Endothelial cell of umbilical vein (primary cell): Measurements from ENCODE around the gene TBC1D5.

Source experiments
- CTCF ChIP-seq, 2 donors: IDR thresholded peaks; 1 replicate in 1 of 2; 2 replicates in 1 of 2; pipeline ENCODE4 v1.5.1; 2011; ENCODE audit warnings: low read length in 2 of 2, mild to moderate bottlenecking in 2 of 2, moderate library complexity in 2 of 2, control low read depth in 1 of 2, inconsistent platforms in 1 of 2, low read depth in 1 of 2; ENCODE audit not compliant: insufficient read depth in 1 of 2; ENCODE audit errors: extremely low read depth in 1 of 2
- EZH2 ChIP-seq: IDR thresholded peaks from 2 replicates; pipeline ENCODE4 v1.6.1; 2012; ENCODE audit warnings: borderline replicate concordance, low read depth, mild to moderate bottlenecking, moderate library complexity, low read length, inconsistent platforms; ENCODE audit not compliant: severe bottlenecking
- FOS ChIP-seq: IDR thresholded peaks from 2 replicates; pipeline ENCODE4 v1.6.1; 2011; ENCODE audit warnings: mild to moderate bottlenecking, low read length, moderate library complexity, borderline replicate concordance; ENCODE audit not compliant: insufficient read depth
- GATA2 ChIP-seq: IDR thresholded peaks from 2 replicates; pipeline ENCODE4 v1.7.0; 2011; ENCODE audit warnings: low read depth, mild to moderate bottlenecking, moderate library complexity, mixed read lengths, low read length; ENCODE audit not compliant: insufficient read length, insufficient read depth
- JUN ChIP-seq: IDR thresholded peaks from 2 replicates; pipeline ENCODE4 v1.6.1; 2011; ENCODE audit warnings: borderline replicate concordance, low read depth; ENCODE audit not compliant: insufficient read length, insufficient read depth
- MAX ChIP-seq: IDR thresholded peaks from 2 replicates; pipeline ENCODE4 v1.6.1; 2011; ENCODE audit not compliant: insufficient read depth, insufficient read length
- MYC ChIP-seq: IDR thresholded peaks from one replicate; pipeline ENCODE4 v1.6.1; 2011; ENCODE audit warnings: mild to moderate bottlenecking, low read depth, low read length
- POLR2A ChIP-seq: IDR thresholded peaks from 2 replicates; pipeline ENCODE4 v1.6.1; 2012; ENCODE audit warnings: low read depth, mild to moderate bottlenecking, control low read depth, low read length
- POLR2AphosphoS5 ChIP-seq: IDR thresholded peaks from 2 replicates; pipeline ENCODE4 v1.6.1; 2012; ENCODE audit warnings: low read depth, mild to moderate bottlenecking, control low read depth, low read length, moderate library complexity; ENCODE audit not compliant: insufficient read depth

GRCh38 chr3:17686613-17687012 is 55.8 kb downstream of the TBC1D5 start:
- TF ChIP-seq POLR2AphosphoS5 (no peak), CTCF (IDR thresholded peaks at IDR 0.05; ENCODE audit: extremely low read depth in 1 of 2, insufficient read depth in 1 of 2, low read depth in 1 of 2, low read length in 2 of 2) (no peak), POLR2A (no peak), EZH2 (no peak), MAX (no peak), FOS (no peak), MYC (no peak), GATA2 (no peak), JUN (no peak)
